Measurements from ENCODE around the gene SCRN2. TPM values are rescaled to one million over a fixed set of nuclear protein-coding genes. Genes with fewer than 3 reads are reported as not detected.
A peak's percentile ranks its signal among the peaks of the same experiment; 100 is the strongest.

SCRN2 gene
- total RNA-seq, 2 experiments from 2014 or later: 21.0 to 23.8 TPM

GRCh38 chr17:47822785-47823184 is 18.3 kb downstream of the SCRN2 start:
- peaks cover 22% of the 10 kb centered on the region for H3K4me1 Mint-ChIP-seq (ENCODE audit: low read depth)
- CTCF ChIA-PET: interaction anchor here (0.8 to 2.3 kb wide), 7 partner anchors 8 to 213 kb away, joined by 3 to 7 read pairs (median 4); partner anchors contain the start of genes LRRC46, MRPL10 and SCRN2
- H3K36me3 Mint-ChIP-seq (ENCODE audit: low read depth): peaks cover 28% of the 10 kb centered on the region
- DNase-seq (no peak), ATAC-seq (no peak)
- POLR2A ChIA-PET: interaction anchor here (1.9 kb wide), 1 partner anchor 8 kb away, joined by 9 read pairs; the partner anchor contains the start of genes LRRC46 and MRPL10
- H3K27ac Mint-ChIP-seq: no peak overlapping the region
- TF ChIP-seq CTCF (IDR thresholded peaks at IDR 0.05): no peak
- H3K4me3 Mint-ChIP-seq: peak overlapping the region; percentile 94
- intact Hi-C loops (cut with micrococcal nuclease): no loop called here
- H3K27me3 Mint-ChIP-seq: no peaks in the 10 kb centered on the region
- H3K9me3 Mint-ChIP-seq: no peaks in the 10 kb centered on the region

- intact Hi-C loops (cut with micrococcal nuclease): no loop called here
- H3K4me3 Mint-ChIP-seq: peak within 1 kb of the TSS; percentile 94
- ATAC-seq: peak; percentile 99
- H3K4me1 Mint-ChIP-seq (ENCODE audit: low read depth): peaks cover 22% of the 10 kb centered on the region
- peaks cover 21% of the 10 kb centered on the region for H3K36me3 Mint-ChIP-seq (ENCODE audit: low read depth)
- CTCF ChIA-PET: interaction anchor here (0.8 to 2.3 kb wide), 8 partner anchors 9 to 214 kb away, joined by 3 to 7 read pairs (median 4); partner anchors contain the start of genes LRRC46, MRPL10 and SCRN2
- DNase-seq: peak; percentile 86
- POLR2A ChIA-PET: interaction anchor here (1.4 to 1.9 kb wide), 2 partner anchors 9 to 83 kb away, joined by 4 to 9 read pairs; partner anchors contain the start of genes LRRC46 and MRPL10
- H3K27me3 Mint-ChIP-seq: no peaks in the 10 kb centered on the region
- no peak for TF ChIP-seq CTCF (IDR thresholded peaks at IDR 0.05)
- no peaks in the 10 kb centered on the region for H3K9me3 Mint-ChIP-seq
- peak within 1 kb of the TSS; percentile 84 for H3K27ac Mint-ChIP-seq
Observed at GRCh38 chr17:47821424-47822391, 19.4 kb downstream of the SCRN2 start, which contains the start of gene OSBPL7. OSBPL7 (minus strand) TSS chr17:47821794; CDS start chr17:47820278, 1,516 bp downstream.

- H3K36me3 Mint-ChIP-seq (ENCODE audit: low read depth): peaks cover 14% of the 10 kb centered on the region
- CTCF ChIA-PET: interaction anchor here (2.3 kb wide), 1 partner anchor 22 kb away, joined by 7 read pairs; no protein-coding TSS in a partner anchor
- H3K27me3 Mint-ChIP-seq: no peaks in the 10 kb centered on the region
- DNase-seq (peak; percentile 16), ATAC-seq (no peak)
- H3K9me3 Mint-ChIP-seq: no peaks in the 10 kb centered on the region
- H3K4me3 Mint-ChIP-seq: peak overlapping the region; percentile 94
- peak overlapping the region; percentile 84 for H3K27ac Mint-ChIP-seq
- TF ChIP-seq CTCF (IDR thresholded peaks at IDR 0.05): no peak
- peaks cover 22% of the 10 kb centered on the region for H3K4me1 Mint-ChIP-seq (ENCODE audit: low read depth)
- POLR2A ChIA-PET: interaction anchor here (1.4 to 1.9 kb wide), 2 partner anchors 10 to 83 kb away, joined by 4 to 9 read pairs; partner anchors contain the start of genes LRRC46 and MRPL10
- intact Hi-C loops (cut with micrococcal nuclease): no loop called here
Observed at GRCh38 chr17:47821031-47821423, 20.0 kb downstream of the SCRN2 start.

GRCh38 chr17:47820033-47820789 is 20.9 kb downstream of the SCRN2 start:
- no peaks in the 10 kb centered on the region for H3K27me3 Mint-ChIP-seq
- intact Hi-C loops (cut with micrococcal nuclease): no loop called here
- H3K9me3 Mint-ChIP-seq: no peaks in the 10 kb centered on the region
- no peak for TF ChIP-seq CTCF (IDR thresholded peaks at IDR 0.05)
- POLR2A ChIA-PET: interaction anchor here (0.7 to 1.5 kb wide), 2 partner anchors 116 to 136 kb away, joined by 3 to 4 read pairs; no protein-coding TSS in a partner anchor
- DNase-seq (no peak), ATAC-seq (no peak)
- CTCF ChIA-PET: interaction anchor here (1.0 kb wide), 1 partner anchor 9 kb away, joined by 3 read pairs; no protein-coding TSS in a partner anchor
- H3K4me1 Mint-ChIP-seq (ENCODE audit: low read depth): peaks cover 22% of the 10 kb centered on the region
- H3K36me3 Mint-ChIP-seq (ENCODE audit: low read depth): peaks cover 14% of the 10 kb centered on the region
- no peak overlapping the region for H3K27ac Mint-ChIP-seq
- peak overlapping the region; percentile 94 for H3K4me3 Mint-ChIP-seq

Measured in activated CD8-positive, alpha-beta T cell treated with anti-CD3 and anti-CD28 coated beads for 36 hours (primary cell).